ENCODE results near the gene NR2E3.

Gene NR2E3

GRCh38 chr15:71801935-71802655 lies 8.3 kb upstream of the NR2E3 start:
- no peak for TF ChIP-seq CTCF (IDR thresholded peaks at IDR 0.05; ENCODE audit: low read depth, low read length, missing control alignments)
- H3K4me3 ChIP-seq (replicated peaks; ENCODE audit: low read depth, low read length): no peak overlapping the region
- DNase-seq (ENCODE audit: extremely low read depth, low read depth): no peak

- peak; percentile 44 for TF ChIP-seq CTCF (IDR thresholded peaks at IDR 0.05; ENCODE audit: low read depth, low read length, missing control alignments)
- no peak overlapping the region for H3K4me3 ChIP-seq (replicated peaks; ENCODE audit: low read depth, low read length)
- DNase-seq (ENCODE audit: extremely low read depth, low read depth): no peak
Measured at GRCh38 chr15:71802770-71803169, 7.6 kb upstream of the NR2E3 start.

- TF ChIP-seq CTCF (IDR thresholded peaks at IDR 0.05; ENCODE audit: low read depth, low read length, missing control alignments): no peak
- DNase-seq (ENCODE audit: extremely low read depth, low read depth): no peak
Measured at GRCh38 chr15:71804226-71804625, 6.1 kb upstream of the NR2E3 start.

GRCh38 chr15:71804695-71805470 lies 5.5 kb upstream of the NR2E3 start:
- TF ChIP-seq CTCF (IDR thresholded peaks at IDR 0.05; ENCODE audit: low read depth, low read length, missing control alignments): no peak

More at GRCh38 chr15:71804226-71804625, 6.1 kb upstream of the NR2E3 start:
- H3K4me3 ChIP-seq (replicated peaks; ENCODE audit: low read depth, low read length): no peak overlapping the region

GRCh38 chr15:71806452-71806931 lies 3.9 kb upstream of the NR2E3 start:
- no peak overlapping the region for H3K4me3 ChIP-seq (replicated peaks; ENCODE audit: low read depth, low read length)
- no peak for TF ChIP-seq CTCF (IDR thresholded peaks at IDR 0.05; ENCODE audit: low read depth, low read length, missing control alignments)
- DNase-seq (ENCODE audit: extremely low read depth, low read depth): peak; percentile 17

More at GRCh38 chr15:71804695-71805470, 5.5 kb upstream of the NR2E3 start:
- H3K4me3 ChIP-seq (replicated peaks; ENCODE audit: low read depth, low read length): no peak overlapping the region
- DNase-seq (ENCODE audit: extremely low read depth, low read depth): no peak

- no peak overlapping the region for H3K4me3 ChIP-seq (replicated peaks; ENCODE audit: low read depth, low read length)
- TF ChIP-seq CTCF (IDR thresholded peaks at IDR 0.05; ENCODE audit: low read depth, low read length, missing control alignments): no peak
- no peak for DNase-seq (ENCODE audit: extremely low read depth, low read depth)
Measured at GRCh38 chr15:71807125-71807629, 3.2 kb upstream of the NR2E3 start.

Data from HFF-Myc (cell line).